Measurements from ENCODE around the gene ANXA11. TPM values are rescaled to one million over a fixed set of nuclear protein-coding genes. Genes with fewer than 3 reads are reported as not detected.

ANXA11 gene
- total RNA-seq, 1 experiment from 2014 or later = 181 TPM

GRCh38 chr10:80192553-80192952, 12.8 kb downstream of the ANXA11 start:
- H3K4me3 ChIP-seq (replicated peaks in 1 of 2; ENCODE audit: low read depth in 1 of 2, low read length in 2 of 2) = no peak overlapping the region
- peaks cover 0 to 21% of the 10 kb centered on the region in 2 experiments; a peak in 1 of 4 replicates for H3K36me3 ChIP-seq (ENCODE audit: control insufficient read depth in 1 of 2, insufficient read depth in 2 of 2, low read length in 2 of 2)
- no peak for ATAC-seq
- H3K27me3 ChIP-seq (ENCODE audit: insufficient read depth, low read length) = no peaks in the 10 kb centered on the region
- peaks cover 3 to 6% of the 10 kb centered on the region in 2 experiments; a peak in 1 of 4 replicates for H3K9me3 ChIP-seq (ENCODE audit: control insufficient read depth in 1 of 2, insufficient read depth in 1 of 2, low read depth in 1 of 2, low read length in 2 of 2)
- CTCF ChIA-PET = no interaction called here
- H2AFZ ChIP-seq (ENCODE audit: low read depth, low read length, poor library complexity, severe bottlenecking) = no peak overlapping the region
- no peak overlapping the region for H3K4me2 ChIP-seq (ENCODE audit: low read length)
- no peak for DNase-seq (ENCODE audit: low read depth, low spot score)
- no TSS peak for BruUV-seq (replicated peaks)
- peaks cover 11% of the 10 kb centered on the region; the same call in 1 of the 2 replicates for H4K20me1 ChIP-seq (ENCODE audit: insufficient read depth)
- intact Hi-C loops (cut with micrococcal nuclease) = no loop called here
- H3K9me2 ChIP-seq (ENCODE audit: insufficient read depth) = no peaks in the 10 kb centered on the region
- POLR2A ChIA-PET = no interaction called here
- RAD21 ChIA-PET (ENCODE audit: low non-redundant PET in 1 of 2, low total read pairs in 2 of 2, uncharacterized antibody in 2 of 2, unreplicated experiment in 2 of 2) = no interaction called here
- H3K27ac ChIP-seq (ENCODE audit: low read depth, low read length) = no peak overlapping the region
- H3K79me2 ChIP-seq (ENCODE audit: insufficient read depth, low read length) = peaks cover 100% of the 10 kb centered on the region
- H3K4me1 ChIP-seq (ENCODE audit: control insufficient read depth in 1 of 2, insufficient read depth in 2 of 2, low read length in 2 of 2) = peaks cover 30 to 73% of the 10 kb centered on the region in 2 experiments
- no peak overlapping the region for H3K9ac ChIP-seq (ENCODE audit: low read length)
- TF ChIP-seq SRF (IDR thresholded peaks at IDR 0.05; ENCODE audit: low read depth) (no peak), POLR2AphosphoS5 (IDR thresholded peaks at IDR 0.05; ENCODE audit: low read depth, low read length) (no peak)

DNA sequence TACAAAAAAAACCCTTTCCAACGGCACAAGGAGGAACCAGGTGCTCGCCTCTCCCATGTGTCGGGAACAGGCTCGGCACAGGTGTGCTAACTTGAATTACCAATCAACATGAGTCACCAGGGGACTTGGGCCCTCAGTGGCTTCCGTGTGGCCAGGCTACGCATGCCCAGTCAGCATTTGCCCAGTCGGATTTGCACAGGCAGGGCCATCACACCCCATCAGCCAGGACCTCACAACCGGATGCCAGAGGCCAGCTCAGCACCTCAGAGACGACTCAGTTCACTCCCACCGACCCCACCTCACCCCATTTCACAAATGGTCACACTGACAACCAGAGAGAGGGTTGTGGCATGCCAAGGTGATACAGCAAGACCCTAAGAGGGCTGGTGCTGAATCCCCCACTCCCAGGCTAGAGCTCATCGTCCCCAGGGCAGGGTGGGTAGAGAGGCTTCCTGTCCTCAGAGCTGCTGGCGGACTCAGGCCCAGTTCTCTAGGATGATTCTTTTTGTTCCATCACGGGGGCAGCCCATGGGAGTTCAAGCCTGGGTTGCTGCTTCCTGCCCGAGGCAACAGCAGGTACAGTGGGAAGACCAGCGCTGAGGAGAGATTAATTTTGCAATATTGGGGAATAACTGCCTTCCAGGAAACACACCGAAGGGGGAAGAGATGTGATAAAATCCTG, 13.6 kb downstream of the ANXA11 start:
- Histone ChIP-seq H2AFZ (ENCODE audit: low read depth, low read length, poor library complexity, severe bottlenecking) (no peak overlapping the region), H3K27ac (ENCODE audit: low read depth, low read length) (no peak overlapping the region), H3K79me2 (ENCODE audit: insufficient read depth, low read length) (peaks cover 100% of the 10 kb centered on the region), H4K20me1 (ENCODE audit: insufficient read depth) (peaks cover 12% of the 10 kb centered on the region; the same call in 1 of the 2 replicates), H3K27me3 (ENCODE audit: insufficient read depth, low read length) (no peaks in the 10 kb centered on the region), H3K4me1 (ENCODE audit: control insufficient read depth in 1 of 2, insufficient read depth in 2 of 2, low read length in 2 of 2) (peaks cover 22 to 70% of the 10 kb centered on the region in 2 experiments), H3K36me3 (ENCODE audit: control insufficient read depth in 1 of 2, insufficient read depth in 2 of 2, low read length in 2 of 2) (peaks cover 0 to 21% of the 10 kb centered on the region in 2 experiments; a peak in 1 of 4 replicates), H3K9me3 (ENCODE audit: control insufficient read depth in 1 of 2, insufficient read depth in 1 of 2, low read depth in 1 of 2, low read length in 2 of 2) (peaks cover 3 to 6% of the 10 kb centered on the region in 2 experiments; a peak in 1 of 4 replicates), H3K4me2 (ENCODE audit: low read length) (no peak overlapping the region), H3K9me2 (ENCODE audit: insufficient read depth) (no peaks in the 10 kb centered on the region), H3K9ac (ENCODE audit: low read length) (no peak overlapping the region), H3K4me3 (replicated peaks in 1 of 2; ENCODE audit: low read depth in 1 of 2, low read length in 2 of 2) (no peak overlapping the region)
- no peak for DNase-seq (ENCODE audit: low read depth, low spot score)
- POLR2A ChIA-PET = interaction anchor here (0.6 kb wide), 1 partner anchor 11 kb away, joined by 4 read pairs; no protein-coding TSS in a partner anchor
- no peak for ATAC-seq
- BruUV-seq (replicated peaks) = no TSS peak
- intact Hi-C loops (cut with micrococcal nuclease) = no loop called here
- CTCF ChIA-PET = no interaction called here
- RAD21 ChIA-PET (ENCODE audit: low non-redundant PET in 1 of 2, low total read pairs in 2 of 2, uncharacterized antibody in 2 of 2, unreplicated experiment in 2 of 2) = no interaction called here
- TF ChIP-seq TCF7L2 (IDR thresholded peaks at IDR 0.05; ENCODE audit: borderline replicate concordance, extremely low read depth, insufficient read depth, insufficient read length) = no peak
- TF ChIP-seq EGR1 (IDR thresholded peaks at IDR 0.05; ENCODE audit: low read depth) = no peak
- no peak for TF ChIP-seq YY1 (IDR thresholded peaks at IDR 0.05; ENCODE audit: extremely low read depth, insufficient replicate concordance, low read depth, low read length)
- no peak for TF ChIP-seq POLR2AphosphoS5 (IDR thresholded peaks at IDR 0.05; ENCODE audit: low read depth, low read length)
- TF ChIP-seq JUND (IDR thresholded peaks at IDR 0.05) = no peak
- no peak for TF ChIP-seq EZH2 (IDR thresholded peaks at IDR 0.05)
- no peak for TF ChIP-seq RAD21 (IDR thresholded peaks at IDR 0.05; ENCODE audit: low read depth)
- no peak for TF ChIP-seq CEBPB (IDR thresholded peaks at IDR 0.05; ENCODE audit: low read depth)
- no peak for TF ChIP-seq CTCF (IDR thresholded peaks at IDR 0.05 in 2 of 3, conservative IDR thresholded peaks at IDR 0.05 in 1 of 3; ENCODE audit: borderline replicate concordance in 1 of 3, insufficient read depth in 1 of 3, low read depth in 2 of 3, low read length in 2 of 3)
- no peak for TF ChIP-seq SP1 (IDR thresholded peaks at IDR 0.05; ENCODE audit: low read depth)
- no peak for TF ChIP-seq ELF1 (IDR thresholded peaks at IDR 0.05; ENCODE audit: borderline replicate concordance, low read depth)
- no peak for TF ChIP-seq FOSL1 (IDR thresholded peaks at IDR 0.05; ENCODE audit: low read depth)
- no peak for TF ChIP-seq SRF (IDR thresholded peaks at IDR 0.05; ENCODE audit: low read depth)
- no peak for TF ChIP-seq POLR2A (IDR thresholded peaks at IDR 0.05; ENCODE audit: borderline replicate concordance, extremely low read depth, insufficient read depth, insufficient read length)
- TF ChIP-seq SIN3A (IDR thresholded peaks at IDR 0.05; ENCODE audit: low read depth) = no peak
- TF ChIP-seq ZFX (IDR thresholded peaks at IDR 0.05) = no peak
- no peak for TF ChIP-seq EZH2phosphoT487 (IDR thresholded peaks at IDR 0.05; ENCODE audit: borderline replicate concordance)

Measured in HCT116 (cell line).